H9 (cell line): Measurements from ENCODE around the gene PFDN4. TPM values are rescaled to one million over a fixed set of nuclear protein-coding genes. Genes with fewer than 3 reads are reported as not detected.

Source experiments
- DNase-seq: peaks from one replicate; pipeline ENCODE4 v3.0.0-alpha.2; 2017
- H2AFZ ChIP-seq: one replicate; pipeline ENCODE4 v1.6.1; 2013; ENCODE audit warnings: mild to moderate bottlenecking, low read length, control low read depth, moderate library complexity
- H2AK5ac ChIP-seq: 2 replicates; pipeline ENCODE4 v1.6.1; 2013; ENCODE audit warnings: low read length, control low read depth, mixed read lengths; ENCODE audit not compliant: insufficient read length
- H2BK120ac ChIP-seq: one replicate; pipeline ENCODE4 v1.6.1; 2013; ENCODE audit warnings: low read depth, mild to moderate bottlenecking, low read length, control low read depth, inconsistent platforms; ENCODE audit not compliant: poor library complexity, severe bottlenecking
- H2BK12ac ChIP-seq: 2 replicates; pipeline ENCODE4 v1.6.1; 2013; ENCODE audit warnings: low read length, control low read depth, mixed read lengths, low read depth; ENCODE audit not compliant: insufficient read length
- H2BK15ac ChIP-seq: 2 replicates; pipeline ENCODE4 v1.6.1; 2013; ENCODE audit warnings: low read depth, low read length, control low read depth
- H2BK20ac ChIP-seq: one replicate; pipeline ENCODE4 v1.6.1; 2013; ENCODE audit warnings: low read depth, mild to moderate bottlenecking, low read length, control low read depth, inconsistent platforms; ENCODE audit not compliant: poor library complexity, severe bottlenecking
- H2BK5ac ChIP-seq: 2 replicates; pipeline ENCODE4 v1.6.1; 2013; ENCODE audit warnings: low read length, control low read depth, mixed read lengths; ENCODE audit not compliant: insufficient read length
- H3K14ac ChIP-seq: 2 replicates; pipeline ENCODE4 v1.6.1; 2013; ENCODE audit warnings: low read length, control low read depth; ENCODE audit not compliant: insufficient read depth
- H3K18ac ChIP-seq: 2 replicates; pipeline ENCODE4 v1.6.1; 2013; ENCODE audit warnings: low read depth, mild to moderate bottlenecking, mixed read lengths, low read length, control low read depth; ENCODE audit not compliant: insufficient read length
- H3K23ac ChIP-seq: 2 replicates; pipeline ENCODE4 v1.6.1; 2013; ENCODE audit warnings: low read length, control low read depth, mixed read lengths, low read depth; ENCODE audit not compliant: insufficient read length
- H3K23me2 ChIP-seq: 2 replicates; pipeline ENCODE4 v1.6.1; 2013; ENCODE audit warnings: low read depth, mild to moderate bottlenecking, mixed read lengths, low read length, control low read depth; ENCODE audit not compliant: insufficient read length, poor library complexity, severe bottlenecking
- H3K27ac ChIP-seq: 2 replicates; pipeline ENCODE4 v1.5.1; 2013; ENCODE audit warnings: low read length, control low read depth, mixed read lengths, low read depth; ENCODE audit not compliant: insufficient read length
- H3K27me3 ChIP-seq: 2 replicates; pipeline ENCODE4 v1.6.1; 2013; ENCODE audit warnings: low read length, control low read depth, inconsistent platforms; ENCODE audit not compliant: insufficient read depth
- H3K4ac ChIP-seq: 2 replicates; pipeline ENCODE4 v1.6.1; 2013; ENCODE audit warnings: low read depth, mild to moderate bottlenecking, control low read depth, inconsistent platforms, low read length, moderate library complexity
- H3K4me1 ChIP-seq: 2 replicates; pipeline ENCODE4 v1.6.1; 2013; ENCODE audit warnings: low read length, control low read depth, inconsistent platforms; ENCODE audit not compliant: insufficient read depth
- H3K4me2 ChIP-seq: 2 replicates; pipeline ENCODE4 v1.6.1; 2013; ENCODE audit warnings: low read length, control low read depth, mixed read lengths; ENCODE audit not compliant: insufficient read length, insufficient read depth
- H3K56ac ChIP-seq: 2 replicates; pipeline ENCODE4 v1.6.1; 2013; ENCODE audit warnings: low read depth, mild to moderate bottlenecking, mixed read lengths, low read length, control low read depth; ENCODE audit not compliant: insufficient read length
- H3K79me1 ChIP-seq: 2 replicates; pipeline ENCODE4 v1.6.1; 2013; ENCODE audit warnings: low read depth, mild to moderate bottlenecking, moderate library complexity, low read length, control low read depth, inconsistent platforms; ENCODE audit not compliant: insufficient read depth, poor library complexity, severe bottlenecking
- H3K79me2 ChIP-seq: 2 replicates; pipeline ENCODE4 v1.6.1; 2013; ENCODE audit warnings: low read length, control low read depth, inconsistent platforms; ENCODE audit not compliant: insufficient read depth
- H3K9ac ChIP-seq: 2 replicates; pipeline ENCODE4 v1.6.1; 2013; ENCODE audit warnings: low read length, control low read depth, mixed read lengths; ENCODE audit not compliant: insufficient read length; ENCODE audit errors: extremely low read depth
- H3K9me3 ChIP-seq: one replicate; pipeline ENCODE4 v1.6.1; 2013; ENCODE audit warnings: low read depth, low read length, inconsistent platforms; ENCODE audit not compliant: control insufficient read depth
- H3T11ph ChIP-seq: one replicate; pipeline ENCODE4 v1.6.1; 2013; ENCODE audit warnings: mild to moderate bottlenecking, low read length, control low read depth, inconsistent platforms
- H4K20me1 ChIP-seq: one replicate; pipeline ENCODE4 v1.6.1; 2013; ENCODE audit not compliant: control insufficient read depth, insufficient read length, insufficient read depth
- H4K5ac ChIP-seq: 2 replicates; pipeline ENCODE4 v1.6.1; 2013; ENCODE audit warnings: low read depth, mild to moderate bottlenecking, mixed read lengths, low read length, control low read depth; ENCODE audit not compliant: insufficient read length
- H4K8ac ChIP-seq: replicated peaks from 2 replicates; pipeline ENCODE4 v1.6.1; 2013; ENCODE audit warnings: low read length, control low read depth, mixed read lengths, low read depth; ENCODE audit not compliant: insufficient read length
- H4K91ac ChIP-seq: 2 replicates; pipeline ENCODE4 v1.6.1; 2013; ENCODE audit warnings: low read depth, mild to moderate bottlenecking, moderate library complexity, mixed read lengths, low read length, control low read depth; ENCODE audit not compliant: insufficient read length
- H3K27ac Mint-ChIP-seq, 3 experiments: 2 replicates in 2 of 3; 3 replicates in 1 of 3; pipeline ENCODE4 v1.8.0; 2020 to 2021; ENCODE audit warnings: mixed read lengths in 3 of 3, mild to moderate bottlenecking in 1 of 3, moderate library complexity in 1 of 3
- H3K27me3 Mint-ChIP-seq: 2 replicates; pipeline ENCODE4 v1.8.0; 2021; ENCODE audit warnings: low read depth, mild to moderate bottlenecking, moderate library complexity, mixed read lengths
- H3K36me3 Mint-ChIP-seq, 3 experiments: 2 replicates in 2 of 3; 3 replicates in 1 of 3; pipeline ENCODE4 v1.8.0; 2020 to 2021; ENCODE audit warnings: low read depth in 3 of 3, mixed read lengths in 3 of 3; ENCODE audit not compliant: insufficient read depth in 1 of 3
- H3K4me1 Mint-ChIP-seq, 2 experiments: 2 replicates each; pipeline ENCODE4 v1.8.0; 2020; ENCODE audit warnings: mixed read lengths in 2 of 2
- H3K4me3 Mint-ChIP-seq, 2 experiments: 2 replicates in 1 of 2; 3 replicates in 1 of 2; pipeline ENCODE4 v1.8.0; 2020 to 2021; ENCODE audit warnings: mild to moderate bottlenecking in 2 of 2, mixed read lengths in 2 of 2, moderate library complexity in 1 of 2
- H3K9me3 Mint-ChIP-seq, 2 experiments: 2 replicates in 1 of 2; 3 replicates in 1 of 2; pipeline ENCODE4 v1.8.0; 2020; ENCODE audit warnings: mild to moderate bottlenecking in 2 of 2, mixed read lengths in 2 of 2, moderate library complexity in 1 of 2
- CTCF ChIP-seq: fragments of 200-600 bp; sonication (generic); conservative IDR thresholded peaks from 3 replicates; pipeline ENCODE4 v1.8.0; 2021; ENCODE audit warnings: antibody characterized with exemption, mild to moderate bottlenecking
- WGBS: extraction: QIAGEN DNeasy Blood & Tissue Kit; methylation state at CpG from one replicate; pipeline ENCODE4 v1.1.7; 2013; ENCODE audit warnings: missing lambda C conversion rate, low lambda C conversion rate, mixed read lengths; ENCODE audit not compliant: insufficient read length; ENCODE audit errors: extremely low coverage; 5-methylcytosine and 5-hydroxymethylcytosine counted together
- total RNA-seq: library from RNA; stranded (reverse); gene quantifications from 2 replicates; pipeline ENCODE4 v1.2.1, GENCODE V29; 2021

PFDN4 gene
- total RNA-seq, 1 experiment from 2014 or later = 73.6 TPM

GRCh38 chr20:54160065-54161007 lies 47.6 kb upstream of the PFDN4 start:
- H3K79me1 ChIP-seq = no peaks in the 10 kb centered on the region
- no peak overlapping the region for H3K18ac ChIP-seq
- no peaks in the 10 kb centered on the region for H3K79me2 ChIP-seq
- no peaks in the 10 kb centered on the region for H3K4me1 Mint-ChIP-seq
- H3K9me3 Mint-ChIP-seq = no peaks in the 10 kb centered on the region; a peak in 1 of 5 replicates
- H3K23me2 ChIP-seq = no peaks in the 10 kb centered on the region
- no peaks in the 10 kb centered on the region for H3K9me3 ChIP-seq
- no peaks in the 10 kb centered on the region for H3K36me3 Mint-ChIP-seq
- no peak overlapping the region for H3K4ac ChIP-seq
- H3T11ph ChIP-seq = no peak overlapping the region
- H3K27ac Mint-ChIP-seq = no peak overlapping the region
- no peaks in the 10 kb centered on the region for H3K27me3 Mint-ChIP-seq
- H4K5ac ChIP-seq = no peak overlapping the region
- H3K27ac ChIP-seq = no peak overlapping the region
- no peak overlapping the region for H3K4me2 ChIP-seq
- no peak overlapping the region for H3K9ac ChIP-seq
- no peak for TF ChIP-seq CTCF
- no CpG with 5 or more reads among the region's 7 CpGs for WGBS
- no peak overlapping the region for H2BK20ac ChIP-seq
- H3K27me3 ChIP-seq = no peaks in the 10 kb centered on the region
- no peak for DNase-seq
- no peak overlapping the region for H2BK12ac ChIP-seq
- no peaks in the 10 kb centered on the region for H3K4me1 ChIP-seq
- H2AK5ac ChIP-seq = no peak overlapping the region
- no peak overlapping the region for H2BK5ac ChIP-seq
- no peak overlapping the region for H3K56ac ChIP-seq
- H4K8ac ChIP-seq = no peak overlapping the region
- H2BK120ac ChIP-seq = no peak overlapping the region
- H2BK15ac ChIP-seq = no peak overlapping the region
- H3K23ac ChIP-seq = no peak overlapping the region
- no peaks in the 10 kb centered on the region for H4K20me1 ChIP-seq
- no peak overlapping the region for H4K91ac ChIP-seq
- H2AFZ ChIP-seq = no peak overlapping the region
- no peak overlapping the region for H3K14ac ChIP-seq
- no peak overlapping the region for H3K4me3 Mint-ChIP-seq
